Urinary bladder (tissue), 4 donors: Measurements from ENCODE around the gene IKZF3. TPM values are rescaled to one million over a fixed set of nuclear protein-coding genes. Genes with fewer than 3 reads are reported as not detected.

Source experiments
- DNase-seq: peaks from one replicate; pipeline ENCODE4 v3.0.0-alpha.2; 2015; ENCODE audit errors: extremely low spot score
- H3K27ac ChIP-seq: one replicate; pipeline ENCODE4 v1.5.1; 2013; ENCODE audit warnings: low read depth, mild to moderate bottlenecking, moderate library complexity
- H3K36me3 ChIP-seq: one replicate; pipeline ENCODE4 v1.6.1; 2013; ENCODE audit warnings: mild to moderate bottlenecking, moderate library complexity; ENCODE audit not compliant: insufficient read depth
- H3K4me1 ChIP-seq: one replicate; pipeline ENCODE4 v1.6.1; 2013; ENCODE audit warnings: mild to moderate bottlenecking, moderate library complexity; ENCODE audit not compliant: insufficient read depth
- H3K4me3 ChIP-seq: one replicate; pipeline ENCODE4 v1.5.1; 2013; ENCODE audit warnings: low read depth, low read length
- WGBS: extraction: QIAGEN DNeasy Blood & Tissue Kit; methylation state at CpG from one replicate; pipeline ENCODE4 v1.1.7; 2013; 5-methylcytosine and 5-hydroxymethylcytosine counted together
- polyA plus RNA-seq: library from polyadenylated mRNA; stranded (reverse); fragments of 200-250 nt; gene quantifications from one replicate; pipeline ENCODE4 v1.2.3, GENCODE V29; 2013
- total RNA-seq: library from RNA; depleted of rRNA; stranded (reverse); fragments of >200 nt; gene quantifications from one replicate; pipeline ENCODE4 v1.2.3, GENCODE V29; 2014
- donor health status: healthy with polysubstance abuse.
- donor health status: healthy.

The IKZF3 gene
- total and polyA plus RNA-seq, 2 donors, result 0.58 to 1.2 TPM

DNA sequence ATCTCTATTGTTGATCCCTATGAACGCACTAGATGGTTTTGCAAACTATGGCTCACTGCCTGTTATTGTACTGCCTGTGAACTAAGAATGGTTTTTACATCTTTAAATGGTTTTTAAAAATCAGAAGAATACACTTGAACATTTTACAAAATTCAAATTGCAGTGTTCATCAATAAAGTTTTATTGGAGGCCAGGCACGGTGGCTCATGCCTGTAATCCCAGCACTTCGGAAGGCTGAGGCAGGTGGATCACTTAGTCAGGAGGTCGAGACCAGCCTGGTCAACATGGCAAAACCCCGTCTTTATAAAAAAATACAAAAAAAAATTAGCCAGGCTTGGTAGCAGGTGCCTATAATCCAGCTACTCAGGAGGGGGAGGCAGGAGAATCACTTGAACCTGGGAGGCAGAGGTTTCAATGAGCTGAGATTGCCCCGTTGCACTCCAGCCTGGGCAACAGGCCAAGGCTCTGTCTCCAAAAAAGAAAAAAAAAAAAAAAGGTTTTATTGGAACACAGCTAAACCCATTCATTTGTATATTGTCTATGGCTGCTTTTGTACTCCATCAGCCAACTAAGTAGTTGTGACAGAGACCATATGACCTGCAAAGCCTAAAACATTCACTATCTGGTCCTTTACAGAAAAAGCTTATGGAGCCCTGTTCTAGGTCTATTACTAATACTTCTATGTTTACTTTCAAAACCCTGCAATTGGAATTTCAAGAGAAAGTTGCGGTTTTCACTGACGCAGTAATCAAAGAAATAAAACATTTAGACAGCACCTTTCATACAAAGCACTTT, 18.9 kb downstream of the IKZF3 start:
- H3K36me3 ChIP-seq, result no peaks in the 10 kb centered on the region
- WGBS, result 55% methylated on average over 8 of the region's 8 CpGs
- DNase-seq, result no peak
- no peak overlapping the region for H3K27ac ChIP-seq
- no peaks in the 10 kb centered on the region for H3K4me1 ChIP-seq
- H3K4me3 ChIP-seq, result no peak overlapping the region

DNA sequence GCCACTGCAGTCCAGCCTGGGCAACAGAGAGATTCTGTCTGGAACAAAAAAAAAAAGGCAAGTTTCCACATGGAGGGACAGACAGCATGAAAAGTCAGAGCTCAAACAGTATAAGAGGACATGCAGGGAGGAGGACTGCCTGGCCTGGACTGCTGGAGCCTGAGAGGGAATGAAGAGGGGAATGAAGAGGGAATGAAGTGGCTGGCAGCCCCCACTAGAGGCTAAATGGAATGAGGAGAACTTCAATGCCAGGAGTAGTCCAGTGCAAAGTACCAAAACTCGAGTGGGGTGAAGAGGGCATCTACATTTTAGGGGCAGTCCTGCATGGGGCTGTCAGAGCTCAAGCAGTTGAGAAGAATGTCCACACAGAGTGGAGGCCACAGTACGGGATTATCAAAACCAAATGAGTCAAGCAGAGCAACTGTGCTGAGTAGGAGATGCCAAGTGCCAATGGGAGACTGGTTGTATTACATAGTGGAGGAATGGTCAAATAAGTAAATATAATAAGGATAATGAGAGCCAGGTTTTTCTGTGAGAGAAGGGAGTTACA, 22.9 kb downstream of the IKZF3 start:
- DNase-seq, result no peak
- H3K4me3 ChIP-seq, result no peak overlapping the region
- 76% methylated on average over 2 of the region's 2 CpGs for WGBS

DNA sequence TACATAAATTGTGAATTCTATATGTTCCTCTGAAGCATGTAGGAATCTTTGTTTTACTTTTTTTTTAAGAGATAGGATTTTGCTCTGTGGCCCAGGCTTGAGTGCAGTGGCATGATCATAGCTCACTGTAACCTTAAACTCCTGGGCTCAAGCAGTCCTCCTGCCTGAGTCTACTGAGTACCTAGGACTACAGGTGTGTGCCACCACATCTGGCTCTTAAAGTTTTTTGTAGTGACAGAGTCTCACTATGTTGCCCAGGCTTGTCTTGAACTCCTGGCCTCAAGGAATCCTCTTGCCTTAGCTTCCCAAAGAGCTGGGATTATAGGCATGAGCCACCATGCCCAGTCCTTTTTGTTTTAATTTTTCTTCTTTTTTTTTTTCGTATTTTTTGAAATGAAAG, 25.3 kb downstream of the IKZF3 start:
- 55% methylated on average over 1 of the region's 1 CpG for WGBS

More for the DNA sequence above, 22.9 kb downstream of the IKZF3 start:
- no peaks in the 10 kb centered on the region for H3K4me1 ChIP-seq
- H3K36me3 ChIP-seq, result no peaks in the 10 kb centered on the region
- H3K27ac ChIP-seq, result no peak overlapping the region

DNA sequence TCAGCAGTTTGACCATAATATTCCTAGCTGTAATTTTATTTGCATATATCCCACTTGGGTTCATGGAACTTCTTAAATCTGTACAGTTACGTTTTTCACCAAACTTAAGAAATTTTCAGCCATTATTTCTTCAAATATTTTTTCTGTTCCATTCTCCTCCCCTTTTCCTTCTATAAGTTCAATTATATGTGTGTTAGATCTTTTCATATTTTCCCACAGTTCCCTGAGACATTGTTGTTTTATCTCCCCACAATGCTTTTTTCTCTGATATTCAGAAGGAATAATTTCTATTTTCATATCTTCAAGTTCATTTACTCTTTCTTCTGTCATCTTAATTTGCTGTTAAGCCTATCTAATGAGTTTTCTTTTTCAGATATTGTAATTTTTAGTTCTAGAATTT, 26.1 kb downstream of the IKZF3 start:
- no peak for DNase-seq
- H3K4me1 ChIP-seq, result no peaks in the 10 kb centered on the region
- 70% methylated on average over 1 of the region's 1 CpG for WGBS
- H3K4me3 ChIP-seq, result no peak overlapping the region
- no peaks in the 10 kb centered on the region for H3K36me3 ChIP-seq
- H3K27ac ChIP-seq, result no peak overlapping the region

More for the DNA sequence above, 25.3 kb downstream of the IKZF3 start:
- no peak for DNase-seq
- Histone ChIP-seq H3K36me3 (no peaks in the 10 kb centered on the region), H3K4me3 (no peak overlapping the region), H3K4me1 (no peaks in the 10 kb centered on the region), H3K27ac (no peak overlapping the region)

DNA sequence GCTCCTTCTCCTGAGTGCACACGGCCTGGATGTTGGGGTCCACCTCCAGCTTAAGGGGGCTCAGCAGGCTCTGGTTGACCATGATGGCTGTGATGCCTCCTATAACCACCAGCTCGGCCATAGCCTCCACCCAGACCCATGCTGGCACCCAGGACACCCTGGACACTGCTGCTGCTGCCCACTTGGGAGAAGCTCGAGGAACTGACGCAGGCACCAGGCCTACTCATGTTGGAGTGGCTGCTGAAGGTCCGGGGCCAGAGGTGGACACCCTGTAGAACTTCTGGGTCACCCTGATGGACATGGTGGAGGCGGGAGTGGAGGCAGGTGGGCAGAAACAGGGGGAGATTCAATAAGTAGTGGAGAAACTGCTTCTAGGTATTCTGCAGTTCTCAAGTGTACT, 28.0 kb downstream of the IKZF3 start:
- Histone ChIP-seq H3K4me3 (no peak overlapping the region), H3K36me3 (no peaks in the 10 kb centered on the region), H3K27ac (no peak overlapping the region), H3K4me1 (no peaks in the 10 kb centered on the region)
- DNase-seq, result no peak
- 89% methylated on average over 6 of the region's 6 CpGs for WGBS

DNA sequence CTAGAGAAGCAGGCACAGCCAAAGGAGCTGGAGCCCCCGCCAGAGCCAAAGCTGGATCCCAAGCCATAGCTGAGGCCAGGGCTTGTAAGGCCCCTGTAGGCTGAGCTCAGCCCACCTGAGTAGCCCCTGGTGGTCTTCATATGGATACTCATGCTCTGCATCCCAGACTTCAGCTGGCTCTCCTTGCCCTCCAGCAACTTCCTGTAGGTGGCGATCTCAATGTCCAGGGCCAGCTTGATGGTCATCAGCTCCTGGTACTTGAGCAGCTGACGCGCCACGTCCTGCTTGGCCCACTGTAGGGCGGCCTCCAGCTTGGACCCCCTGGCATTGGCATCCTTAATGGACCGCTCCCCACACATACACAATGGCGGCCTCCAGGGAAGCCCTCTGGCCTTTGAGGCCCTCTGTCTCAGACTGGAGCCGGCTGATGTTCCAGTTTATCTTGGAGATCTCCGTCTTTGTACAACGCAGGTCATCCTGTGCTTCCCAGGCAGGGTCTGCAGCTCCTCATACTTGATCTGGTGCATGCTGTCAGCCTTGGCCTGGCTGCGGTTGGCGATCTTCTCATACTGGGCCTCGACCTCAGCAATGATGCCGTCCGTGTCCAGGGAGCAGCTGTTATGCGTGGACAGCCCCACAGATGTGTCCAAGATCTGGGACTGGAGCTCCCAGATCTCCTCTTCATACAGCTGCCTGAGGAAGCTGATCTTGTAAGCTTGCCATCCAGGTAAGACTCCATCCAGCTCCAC, 28.9 kb downstream of the IKZF3 start:
- Histone ChIP-seq H3K36me3 (no peaks in the 10 kb centered on the region), H3K4me3 (no peak overlapping the region), H3K27ac (no peak overlapping the region), H3K4me1 (no peaks in the 10 kb centered on the region)
- no peak for DNase-seq
- WGBS, result 95% methylated on average over 17 of the region's 17 CpGs

DNA sequence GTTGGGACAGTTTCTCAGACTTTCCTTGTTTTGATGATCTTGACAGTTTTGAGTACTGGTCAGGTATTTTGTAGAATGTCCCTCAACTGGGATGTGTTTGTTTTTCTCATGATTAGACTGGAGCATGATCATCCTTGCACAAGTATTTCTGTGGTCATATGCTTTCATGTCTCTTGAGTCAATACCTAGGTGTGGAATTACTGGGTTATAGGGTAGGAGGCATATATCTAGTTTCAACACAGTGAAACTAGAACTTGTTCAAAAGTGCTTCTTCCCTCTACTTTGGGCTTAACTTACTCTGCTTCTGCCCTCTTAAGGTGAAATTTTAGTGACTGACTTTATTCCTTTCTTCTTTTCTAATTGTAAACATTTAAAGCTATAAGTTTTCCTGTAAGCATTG, 30.1 kb downstream of the IKZF3 start:
- Histone ChIP-seq H3K4me3 (no peak overlapping the region), H3K27ac (no peak overlapping the region), H3K4me1 (no peaks in the 10 kb centered on the region), H3K36me3 (no peaks in the 10 kb centered on the region)
- no peak for DNase-seq

DNA sequence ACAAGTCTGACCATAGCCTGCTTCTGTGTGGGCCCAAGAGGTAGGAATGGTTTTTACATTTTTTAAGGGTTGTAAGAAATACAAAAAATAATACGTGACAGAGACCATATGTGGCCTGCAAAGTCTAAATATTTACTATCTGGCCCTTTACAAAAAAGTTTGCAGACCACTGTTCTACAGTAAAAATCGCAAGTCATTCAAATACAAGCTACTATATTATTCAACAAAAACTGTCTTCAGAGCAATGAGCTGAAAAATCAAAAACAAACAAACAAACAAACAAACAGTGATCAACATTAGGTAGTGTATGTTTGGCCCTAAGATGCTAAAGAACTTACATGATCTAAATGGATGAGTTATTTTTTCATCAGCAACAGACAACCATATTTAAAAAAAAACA, 32.5 kb downstream of the IKZF3 start:
- DNase-seq, result no peak
- Histone ChIP-seq H3K27ac (no peak overlapping the region), H3K4me3 (no peak overlapping the region), H3K36me3 (no peaks in the 10 kb centered on the region), H3K4me1 (no peaks in the 10 kb centered on the region)
- WGBS, result 47% methylated on average over 2 of the region's 2 CpGs

DNA sequence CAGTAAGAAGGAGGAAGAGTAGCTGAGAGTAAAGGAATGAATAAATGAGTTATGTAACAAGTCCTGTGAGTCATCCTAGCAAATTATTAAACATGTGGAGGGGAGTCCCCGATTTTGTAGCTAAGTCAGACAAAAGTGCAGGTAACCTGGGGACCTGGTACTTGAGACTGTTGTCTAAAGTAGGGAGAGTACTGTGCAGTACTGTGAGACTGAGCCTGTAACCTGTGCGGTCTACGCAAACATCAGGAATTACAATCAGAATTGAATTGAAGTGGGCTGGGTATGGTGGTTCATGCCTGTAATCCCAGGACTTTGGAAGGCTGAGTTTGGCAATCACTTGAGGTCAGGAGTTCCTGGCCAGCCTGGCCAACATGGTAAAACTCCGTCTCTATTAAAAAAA, 35.7 kb downstream of the IKZF3 start:
- no peak for DNase-seq
- Histone ChIP-seq H3K4me1 (no peaks in the 10 kb centered on the region), H3K4me3 (no peak overlapping the region), H3K27ac (no peak overlapping the region), H3K36me3 (no peaks in the 10 kb centered on the region)
- WGBS, result 89% methylated on average over 4 of the region's 4 CpGs

DNA sequence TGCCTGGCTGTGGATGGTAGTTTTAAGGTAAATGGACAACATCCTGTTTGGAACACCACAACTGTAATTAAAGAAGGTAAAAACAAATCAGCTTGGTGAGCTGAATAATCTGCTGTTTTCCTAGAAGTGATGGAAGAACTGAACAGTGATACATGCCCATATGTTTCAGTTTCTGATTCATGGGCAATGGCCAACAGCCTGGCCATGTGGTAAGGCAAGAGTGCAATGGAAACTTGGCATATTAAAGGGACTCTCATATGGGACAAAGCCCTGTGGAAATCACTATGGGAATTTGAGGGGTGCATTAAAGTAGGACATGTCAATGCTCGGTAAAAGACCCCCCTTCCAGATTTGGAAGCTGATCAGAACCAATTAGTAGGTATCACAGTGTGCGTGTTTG, 37.8 kb downstream of the IKZF3 start:
- 90% methylated on average over 2 of the region's 2 CpGs for WGBS

DNA sequence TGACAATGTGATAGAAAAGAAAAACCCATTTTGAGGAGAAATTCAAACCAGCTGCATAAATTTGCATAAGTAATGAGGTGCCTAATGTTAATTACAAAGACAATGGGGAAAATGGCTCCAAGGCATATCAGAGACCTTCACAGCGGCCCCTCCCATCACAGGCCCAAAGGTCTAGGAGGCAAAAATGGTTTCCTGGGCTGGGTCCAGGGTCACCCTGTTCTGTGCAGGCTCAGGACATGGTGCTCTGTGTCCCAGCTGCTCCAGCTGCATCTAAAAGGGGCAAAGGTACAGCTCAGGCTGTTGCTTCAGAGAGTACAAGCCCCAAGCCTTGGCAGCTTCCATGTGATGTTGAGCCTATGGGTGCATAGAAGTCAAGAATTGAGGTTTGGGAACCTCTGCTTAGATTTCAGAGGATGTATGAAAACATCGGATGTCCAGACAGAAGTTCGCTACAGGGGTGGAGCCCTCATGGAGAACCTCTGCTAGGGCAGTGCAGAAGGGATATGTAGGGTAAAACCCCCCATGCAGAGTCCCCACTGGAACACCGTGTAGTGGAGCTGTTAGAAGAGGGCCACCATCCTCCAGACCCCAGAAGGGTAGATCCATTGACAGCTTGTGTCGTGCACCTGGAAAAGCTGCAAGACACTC, 40.6 kb downstream of the IKZF3 start:
- WGBS, result 92% methylated on average over 5 of the region's 5 CpGs
- Histone ChIP-seq H3K36me3 (no peaks in the 10 kb centered on the region), H3K4me3 (no peak overlapping the region), H3K27ac (no peak overlapping the region), H3K4me1 (no peaks in the 10 kb centered on the region)
- no peak for DNase-seq

More for the DNA sequence above, 37.8 kb downstream of the IKZF3 start:
- Histone ChIP-seq H3K27ac (no peak overlapping the region), H3K4me1 (no peaks in the 10 kb centered on the region), H3K36me3 (no peaks in the 10 kb centered on the region), H3K4me3 (no peak overlapping the region)
- no peak for DNase-seq

DNA sequence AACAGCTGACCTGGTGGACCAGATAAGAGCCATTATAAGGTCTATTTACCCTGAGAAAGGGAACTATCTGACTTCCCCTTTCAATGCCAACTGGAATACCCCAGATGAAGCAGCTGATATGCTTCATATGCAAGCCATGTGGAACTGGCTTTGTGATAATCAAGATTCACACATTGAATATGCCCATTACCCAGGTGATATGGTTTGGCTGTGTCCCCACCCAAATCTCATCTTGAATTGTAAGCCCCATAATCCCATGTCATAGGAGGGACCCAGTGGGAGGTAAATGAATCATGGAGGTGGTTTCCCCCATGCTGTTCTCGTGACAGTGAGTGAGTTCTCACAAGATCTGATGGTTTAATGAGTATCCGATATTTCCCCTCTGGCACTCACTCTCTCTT, 42.1 kb downstream of the IKZF3 start:
- Histone ChIP-seq H3K4me1 (no peaks in the 10 kb centered on the region), H3K27ac (no peak overlapping the region), H3K36me3 (no peaks in the 10 kb centered on the region), H3K4me3 (no peak overlapping the region)
- DNase-seq, result no peak
- 85% methylated on average over 2 of the region's 2 CpGs for WGBS

DNA sequence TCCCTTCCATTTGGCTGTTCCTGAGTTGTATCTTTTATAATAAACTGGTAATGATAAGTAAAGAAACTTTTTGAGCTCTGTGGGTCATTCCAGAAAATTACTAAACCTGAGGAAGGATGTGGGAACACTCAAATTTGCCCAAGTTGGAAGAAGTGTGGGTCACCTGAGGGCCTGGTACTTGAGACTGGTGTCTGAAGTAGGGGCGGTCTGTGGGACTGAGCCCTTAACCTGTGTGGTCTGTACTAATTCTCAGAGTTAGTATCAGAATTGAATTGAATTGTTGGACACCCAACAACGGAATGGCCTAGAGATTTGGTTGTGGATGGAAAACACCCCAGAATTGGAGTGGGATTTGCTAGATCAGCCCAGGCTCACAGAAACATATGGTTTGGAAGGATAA, 43.1 kb downstream of the IKZF3 start:
- WGBS, result 92% methylated on average over 2 of the region's 2 CpGs
- no peak overlapping the region for H3K4me3 ChIP-seq

DNA sequence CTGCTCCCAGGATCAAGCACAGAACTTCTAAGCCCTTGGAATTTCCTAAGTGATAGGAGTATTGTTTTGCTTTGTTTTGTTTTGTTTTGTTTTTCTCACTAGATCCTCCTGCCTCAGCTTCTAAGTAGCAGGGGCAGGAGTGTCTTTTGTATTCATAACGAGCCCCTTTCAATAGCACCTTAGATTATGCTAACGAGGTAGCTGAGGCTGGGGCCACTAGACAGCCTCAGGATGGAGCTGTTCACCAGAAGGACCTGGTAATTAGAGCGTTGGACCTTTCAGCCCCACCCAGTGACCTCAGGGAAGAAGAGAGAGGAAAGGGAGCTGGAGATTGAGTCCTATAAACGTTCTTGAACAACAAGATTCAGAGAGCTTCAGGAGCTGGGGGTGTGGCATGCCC, 43.6 kb downstream of the IKZF3 start:
- Histone ChIP-seq H3K4me3 (no peak overlapping the region), H3K27ac (no peak overlapping the region), H3K36me3 (no peaks in the 10 kb centered on the region), H3K4me1 (no peaks in the 10 kb centered on the region)
- 37% methylated on average over 4 of the region's 4 CpGs for WGBS
- DNase-seq, result no peak

More for the DNA sequence above, 43.1 kb downstream of the IKZF3 start:
- DNase-seq, result no peak
- no peaks in the 10 kb centered on the region for H3K36me3 ChIP-seq
- H3K4me1 ChIP-seq, result no peaks in the 10 kb centered on the region
- no peak overlapping the region for H3K27ac ChIP-seq
